H1 (cell line): Measurements from ENCODE around the gene THAP11. TPM values are rescaled to one million over a fixed set of nuclear protein-coding genes. Genes with fewer than 3 reads are reported as not detected.

ENCODE experiments used
- CTCF ChIA-PET: fragments of 300-600 bp; sonication (Branson Sonifier 250); formaldehyde crosslinking; loops from one replicate; lab custom pipeline; 2021; ENCODE audit not compliant: partially characterized antibody; lab: Charles Lee
- POLR2A ChIA-PET: fragments of 300-600 bp; sonication (Branson Sonifier 250); formaldehyde crosslinking; loops from one replicate; lab custom pipeline; 2021; ENCODE audit warnings: inconsistent platforms; ENCODE audit not compliant: partially characterized antibody; lab: Charles Lee
- DNase-seq, 2 experiments: peaks; one replicate each; pipeline versions ENCODE4 v3.0.0 to v3.0.0-alpha.2; 2010 to 2022; ENCODE audit warnings: low spot score in 2 of 2, low read depth in 1 of 2, mixed read lengths in 1 of 2
- FAIRE-seq: peaks from 2 replicates; lab custom pipeline; 2011; peaks lifted over from hg19 to GRCh38; lab: Jason Lieb, UNC
- H2AFZ ChIP-seq: 2 replicates; pipeline ENCODE4 v1.8.1; 2012; ENCODE audit warnings: low read length, inconsistent platforms
- H2AK5ac ChIP-seq: 2 replicates; pipeline ENCODE4 v1.6.1; 2013; ENCODE audit warnings: low read depth, low read length
- H2BK120ac ChIP-seq: replicated peaks from 2 replicates; pipeline ENCODE3; 2013; ENCODE audit warnings: low read depth, low read length, inconsistent platforms
- H2BK12ac ChIP-seq: 2 replicates; pipeline ENCODE4 v1.6.1; 2013; ENCODE audit warnings: low read depth, low read length
- H2BK15ac ChIP-seq: 2 replicates; pipeline ENCODE4 v1.6.1; 2013; ENCODE audit warnings: low read length
- H2BK20ac ChIP-seq: 2 replicates; pipeline ENCODE4 v1.6.1; 2013; ENCODE audit warnings: low read length
- H2BK5ac ChIP-seq: 2 replicates; pipeline ENCODE4 v1.6.1; 2013; ENCODE audit warnings: low read depth, low read length
- H3K14ac ChIP-seq: 2 replicates; pipeline ENCODE4 v1.6.1; 2013; ENCODE audit warnings: inconsistent platforms; ENCODE audit not compliant: insufficient read length
- H3K18ac ChIP-seq: 2 replicates; pipeline ENCODE4 v1.6.1; 2013; ENCODE audit warnings: low read length; ENCODE audit errors: extremely low read depth
- H3K23ac ChIP-seq: 2 replicates; pipeline ENCODE4 v1.6.1; 2013; ENCODE audit warnings: inconsistent platforms; ENCODE audit not compliant: insufficient read length
- H3K23me2 ChIP-seq: 2 replicates; pipeline ENCODE4 v1.6.1; 2013; ENCODE audit warnings: low read depth, low read length
- H3K27ac ChIP-seq: 2 replicates; pipeline ENCODE4 v1.6.1; 2011; ENCODE audit warnings: low read depth, low read length, inconsistent platforms
- H3K27me3 ChIP-seq, 4 experiments: replicated peaks in 1 of 4; 1 replicate in 1 of 4; 2 replicates in 3 of 4; pipeline versions ENCODE4 v1.6.1 to v1.8.1; 2011 to 2013; ENCODE audit warnings: low read length in 3 of 4, mild to moderate bottlenecking in 3 of 4, inconsistent platforms in 2 of 4, mixed read lengths in 2 of 4, moderate library complexity in 1 of 4; ENCODE audit not compliant: control insufficient read depth in 3 of 4, insufficient read depth in 3 of 4; ENCODE audit errors: extremely low read depth in 1 of 4
- H3K36me3 ChIP-seq, 4 experiments: 2 replicates each; pipeline versions ENCODE4 v1.6.1 to v1.8.1; 2011 to 2013; ENCODE audit warnings: mild to moderate bottlenecking in 4 of 4, low read length in 3 of 4, moderate library complexity in 2 of 4, control low read depth in 1 of 4, inconsistent platforms in 1 of 4; ENCODE audit not compliant: insufficient read depth in 4 of 4, control insufficient read depth in 2 of 4
- H3K4ac ChIP-seq: replicated peaks from 2 replicates; pipeline ENCODE3; 2013; ENCODE audit warnings: low read length, low read depth, mixed read lengths, inconsistent platforms; ENCODE audit not compliant: insufficient read length
- H3K4me1 ChIP-seq, 4 experiments: replicated peaks in 1 of 4; 1 replicate in 1 of 4; 2 replicates in 3 of 4; pipeline versions ENCODE4 v1.6.1 to v1.8.1; 2011 to 2013; ENCODE audit warnings: low read length in 3 of 4, inconsistent platforms in 2 of 4, mixed read lengths in 1 of 4; ENCODE audit not compliant: insufficient read depth in 4 of 4, control insufficient read depth in 3 of 4
- H3K4me2 ChIP-seq, 2 experiments: 2 replicates each; pipeline versions ENCODE4 v1.6.1 to v1.8.1; 2011 to 2013; ENCODE audit warnings: low read depth in 2 of 2, low read length in 2 of 2, control low read depth in 1 of 2, inconsistent platforms in 1 of 2, mild to moderate bottlenecking in 1 of 2; ENCODE audit not compliant: insufficient read depth in 1 of 2
- H3K4me3 ChIP-seq, 4 experiments: fragments of 200-600, 300-600 bp in 1 of 4; sonication (generic), shearing (Covaris generic), sonication (Bioruptor Twin) in 1 of 4; 2 replicates each; pipeline versions ENCODE4 v1.5.1 to v1.8.1; 2011 to 2016; ENCODE audit warnings: low read length in 4 of 4, low read depth in 3 of 4, control low read depth in 2 of 4, inconsistent platforms in 2 of 4, mild to moderate bottlenecking in 2 of 4, mixed read lengths in 1 of 4, moderate library complexity in 1 of 4; ENCODE audit not compliant: insufficient read depth in 2 of 4; ENCODE audit errors: extremely low read depth in 1 of 4
- H3K56ac ChIP-seq: replicated peaks from 2 replicates; pipeline ENCODE3; 2013; ENCODE audit warnings: low read depth, mild to moderate bottlenecking, mixed read lengths, low read length, inconsistent platforms; ENCODE audit not compliant: insufficient read length
- H3K79me1 ChIP-seq: 2 replicates; pipeline ENCODE4 v1.6.1; 2013; ENCODE audit warnings: low read depth, low read length, control low read depth
- H3K79me2 ChIP-seq, 2 experiments: 2 replicates each; pipeline versions ENCODE4 v1.6.1 to v1.8.1; 2012 to 2013; ENCODE audit warnings: low read length in 2 of 2, mild to moderate bottlenecking in 2 of 2, inconsistent platforms in 1 of 2; ENCODE audit not compliant: insufficient read depth in 2 of 2, control insufficient read depth in 1 of 2
- H3K9ac ChIP-seq, 4 experiments: replicated peaks in 1 of 4; 1 replicate in 1 of 4; 2 replicates in 3 of 4; pipeline versions ENCODE4 v1.6.1 to v1.8.1; 2011 to 2013; ENCODE audit warnings: low read depth in 3 of 4, low read length in 3 of 4, control low read depth in 2 of 4, mild to moderate bottlenecking in 2 of 4, moderate library complexity in 2 of 4, inconsistent platforms in 1 of 4; ENCODE audit errors: extremely low read depth in 1 of 4
- H3K9me3 ChIP-seq, 2 experiments: 2 replicates each; pipeline versions ENCODE4 v1.6.1 to v1.8.1; 2012 to 2013; ENCODE audit warnings: mild to moderate bottlenecking in 2 of 2, moderate library complexity in 2 of 2, control low read depth in 1 of 2, inconsistent platforms in 1 of 2, low read depth in 1 of 2, low read length in 1 of 2, mixed read lengths in 1 of 2; ENCODE audit not compliant: insufficient read depth in 2 of 2
- H4K20me1 ChIP-seq, 2 experiments: replicated peaks in 1 of 2; 2 replicates each; pipeline versions ENCODE3 to v1.8.1; 2011 to 2013; ENCODE audit warnings: inconsistent platforms in 2 of 2, low read length in 2 of 2, mild to moderate bottlenecking in 1 of 2; ENCODE audit not compliant: insufficient read depth in 2 of 2, control insufficient read depth in 1 of 2
- H4K5ac ChIP-seq: 2 replicates; pipeline ENCODE4 v1.6.1; 2013; ENCODE audit warnings: low read length, low read depth, mixed read lengths, inconsistent platforms; ENCODE audit not compliant: insufficient read length
- H4K8ac ChIP-seq: 2 replicates; pipeline ENCODE4 v1.8.0; 2013; ENCODE audit warnings: mild to moderate bottlenecking, moderate library complexity, low read length, inconsistent platforms; ENCODE audit not compliant: insufficient read depth; ENCODE audit errors: extremely low read depth
- H4K91ac ChIP-seq: replicated peaks from 2 replicates; pipeline ENCODE3; 2013; ENCODE audit warnings: low read length, mixed read lengths, inconsistent platforms; ENCODE audit not compliant: insufficient read length
- ATF2 ChIP-seq: IDR thresholded peaks from 2 replicates; pipeline ENCODE4 v1.6.1; 2012; ENCODE audit warnings: low read length, inconsistent platforms
- BCL11A ChIP-seq, 2 experiments: IDR thresholded peaks; one replicate each; pipeline ENCODE4 v1.6.1; 2011; ENCODE audit warnings: low read depth in 2 of 2, low read length in 2 of 2, mild to moderate bottlenecking in 2 of 2
- CEBPB ChIP-seq: IDR thresholded peaks from 2 replicates; pipeline ENCODE4 v1.6.1; 2012; ENCODE audit warnings: low read depth, low read length
- EGR1 ChIP-seq: IDR thresholded peaks from 2 replicates; pipeline ENCODE4 v1.6.1; 2011; ENCODE audit warnings: low read depth, low read length, borderline replicate concordance
- KDM4A ChIP-seq: IDR thresholded peaks from one replicate; pipeline ENCODE4 v1.7.1; 2012; ENCODE audit warnings: low read depth, mild to moderate bottlenecking, moderate library complexity, low read length, inconsistent platforms; ENCODE audit not compliant: severe bottlenecking
- MAFK ChIP-seq: IDR thresholded peaks from 2 replicates; pipeline ENCODE4 v1.6.1; 2012; ENCODE audit warnings: low read depth, mild to moderate bottlenecking, improper control_type of control experiment, low read length
- MAX ChIP-seq: IDR thresholded peaks from 2 replicates; pipeline ENCODE4 v1.6.1; 2012; ENCODE audit warnings: inconsistent platforms
- TAF1 ChIP-seq: IDR thresholded peaks from 2 replicates; pipeline ENCODE4 v1.6.1; 2011; ENCODE audit warnings: mild to moderate bottlenecking, low read depth, low read length
- TCF12 ChIP-seq: IDR thresholded peaks from 2 replicates; pipeline ENCODE4 v1.6.1; 2011; ENCODE audit warnings: low read depth, mild to moderate bottlenecking, low read length
- TEAD4 ChIP-seq: IDR thresholded peaks from 2 replicates; pipeline ENCODE4 v1.6.1; 2012; ENCODE audit warnings: low read depth, low read length, inconsistent platforms, mixed read lengths
- WGBS, 2 experiments: shearing (Covaris generic) in 1 of 2; methylation state at CpG; one replicate each; pipeline versions ENCODE4 v1.1.6 to v1.1.7; 2013 to 2015; ENCODE audit warnings: low lambda C conversion rate in 2 of 2, mixed read lengths in 2 of 2, inconsistent platforms in 1 of 2, low coverage in 1 of 2, missing lambda C conversion rate in 1 of 2; ENCODE audit not compliant: insufficient replicate concordance in 2 of 2, insufficient coverage in 1 of 2, insufficient read length in 1 of 2; ENCODE audit errors: extremely low coverage in 1 of 2, missing lambda C conversion rate in 1 of 2; 5-methylcytosine and 5-hydroxymethylcytosine counted together
- polyA plus RNA-seq, 7 experiments: library from polyadenylated mRNA; depleted of rRNA in 3 of 7; stranded (reverse) in 5 of 7; unstranded in 2 of 7; fragments of >200 nt in 5 of 7; fragments of 200-250 nt in 2 of 7; gene quantifications; 1 replicate in 5 of 7; 2 replicates in 1 of 7; 4 replicates in 1 of 7; pipeline versions ENCODE4 v1.2.1 to v1.2.3, GENCODE V29; 2011 to 2013; ENCODE audit warnings: missing spikeins in 2 of 7, mixed read lengths in 2 of 7
- total RNA-seq: library from RNA; stranded (reverse); fragmentation: NEBNext Ultra II Directional; extraction: Animal tissue kit (Norgen Biotek cat#: 25700); gene quantifications from 2 replicates; pipeline ENCODE4 v1.2.1, GENCODE V29; 2021
- TF ChIP-seq, protein P1 (sequence below): IDR thresholded peaks from 2 replicates; pipeline ENCODE4 v1.6.1; 2011; ENCODE audit warnings: low read depth, mild to moderate bottlenecking, low read length; ENCODE audit not compliant: insufficient read depth

Gene THAP11
- total and polyA plus RNA-seq, 2 of the 8 experiments (the other 6 are each of a cell fraction or from before 2014, with no cell fraction given), result 50.8 to 54.8 TPM

GRCh38 chr16:67801241-67801640 lies 40.9 kb upstream of the THAP11 start:
- no peak overlapping the region for H3K23ac ChIP-seq
- no peak overlapping the region for H2AK5ac ChIP-seq
- no peak overlapping the region for H2BK120ac ChIP-seq
- 100% methylated on average over 1 of the region's 1 CpG; no CpG with 5 or more reads in 1 of the 2 experiments for WGBS, 2 experiments
- H3K18ac ChIP-seq, result no peak overlapping the region
- peaks cover 15% of the 10 kb centered on the region for H3K79me1 ChIP-seq
- no peak overlapping the region for H3K4me3 ChIP-seq
- ChIA-PET CTCF (interaction anchor here (0.6 to 1.5 kb wide), 7 partner anchors 9 to 135 kb away, joined by 3 to 8 read pairs (median 4); partner anchors contain the start of gene ENKD1), POLR2A (interaction anchor here (0.8 kb wide), 1 partner anchor 124 kb away, joined by 3 read pairs; no protein-coding TSS in a partner anchor)
- no peak overlapping the region for H2BK12ac ChIP-seq
- no peak overlapping the region for H3K9ac ChIP-seq
- FAIRE-seq (no peak), DNase-seq (no peak)
- no peak overlapping the region for H2AFZ ChIP-seq
- H3K36me3 ChIP-seq, result peaks cover 0 to 11% (median 0%) of the 10 kb centered on the region in 4 experiments; a peak in 3 of 8 replicates
- no peak overlapping the region for H4K5ac ChIP-seq
- H3K4me2 ChIP-seq, result no peak overlapping the region
- peaks cover 5 to 37% of the 10 kb centered on the region in 2 experiments; a peak in 3 of 4 replicates for H3K79me2 ChIP-seq
- H4K8ac ChIP-seq, result no peak overlapping the region
- no peaks in the 10 kb centered on the region for H3K27me3 ChIP-seq
- no peaks in the 10 kb centered on the region for H3K9me3 ChIP-seq
- H4K20me1 ChIP-seq, result peaks cover 3 to 19% of the 10 kb centered on the region in 2 experiments
- no peak overlapping the region for H2BK15ac ChIP-seq
- H4K91ac ChIP-seq, result no peak overlapping the region
- H3K23me2 ChIP-seq, result peaks cover 8% of the 10 kb centered on the region; the same call in 1 of the 2 replicates
- H3K4ac ChIP-seq, result no peak overlapping the region
- no peak overlapping the region for H3K14ac ChIP-seq
- H2BK5ac ChIP-seq, result no peak overlapping the region
- H3K27ac ChIP-seq, result no peak overlapping the region
- no peak overlapping the region for H3K56ac ChIP-seq
- no peak overlapping the region for H2BK20ac ChIP-seq
- H3K4me1 ChIP-seq, result peaks cover 4 to 7% (median 5%) of the 10 kb centered on the region in 4 experiments; a peak in 6 of 7 replicates
- TF ChIP-seq TCF12 (no peak), EGR1 (no peak), CEBPB (no peak), BCL11A (IDR thresholded peaks at IDR 0.05; ENCODE audit: low read depth in 2 of 2, low read length in 2 of 2) (no peak), ATF2 (no peak), MAX (no peak), TAF1 (no peak), KDM4A (no peak), MAFK (no peak), TEAD4 (no peak)
- TF ChIP-seq, protein P1, sequence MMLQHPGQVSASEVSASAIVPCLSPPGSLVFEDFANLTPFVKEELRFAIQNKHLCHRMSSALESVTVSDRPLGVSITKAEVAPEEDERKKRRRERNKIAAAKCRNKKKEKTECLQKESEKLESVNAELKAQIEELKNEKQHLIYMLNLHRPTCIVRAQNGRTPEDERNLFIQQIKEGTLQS, result no peak
